Fibroblast of lung (primary cell): Measurements from ENCODE around the gene ZNF579. TPM values are rescaled to one million over a fixed set of nuclear protein-coding genes. Genes with fewer than 3 reads are reported as not detected.

Experiments
- DNase-seq, 2 donors: peaks; one replicate each; pipeline versions ENCODE4 v3.0.0 to v3.0.0-alpha.2; 2010; ENCODE audit warnings: low read depth in 2 of 2
- H2AFZ ChIP-seq: 2 replicates; pipeline ENCODE4 v1.5.1; 2012; ENCODE audit warnings: low read length, control low read depth, inconsistent platforms
- H3K27ac ChIP-seq: 2 replicates; pipeline ENCODE4 v1.5.1; 2011; ENCODE audit warnings: low read length, control low read depth; ENCODE audit not compliant: insufficient read depth
- H3K27me3 ChIP-seq: 2 replicates; pipeline ENCODE4 v1.5.1; 2011; ENCODE audit warnings: mild to moderate bottlenecking, low read length; ENCODE audit not compliant: control insufficient read depth, insufficient read depth
- H3K36me3 ChIP-seq: 2 replicates; pipeline ENCODE4 v1.5.1; 2011; ENCODE audit warnings: low read length; ENCODE audit not compliant: control insufficient read depth, insufficient read depth
- H3K4me1 ChIP-seq: 2 replicates; pipeline ENCODE4 v1.5.1; 2011; ENCODE audit warnings: low read length; ENCODE audit not compliant: control insufficient read depth, insufficient read depth; ENCODE audit errors: extremely low read depth
- H3K4me2 ChIP-seq: 2 replicates; pipeline ENCODE4 v1.5.1; 2011; ENCODE audit warnings: low read length, control low read depth; ENCODE audit not compliant: insufficient read depth; ENCODE audit errors: extremely low read depth
- H3K4me3 ChIP-seq, 4 experiments: fragments of 200-600 bp in 1 of 4; sonication (generic) in 1 of 4; replicated peaks in 1 of 4; 2 replicates each; pipeline ENCODE4 v1.5.1; 2011 to 2016; ENCODE audit warnings: low read length in 4 of 4, low read depth in 3 of 4, mild to moderate bottlenecking in 3 of 4, control low read depth in 2 of 4, inconsistent platforms in 1 of 4, mixed read lengths in 1 of 4; ENCODE audit not compliant: insufficient read depth in 1 of 4; ENCODE audit errors: control extremely low read depth in 1 of 4
- H3K79me2 ChIP-seq: 2 replicates; pipeline ENCODE4 v1.5.1; 2012; ENCODE audit warnings: mild to moderate bottlenecking, low read length, inconsistent platforms; ENCODE audit not compliant: control insufficient read depth, insufficient read depth
- H3K9ac ChIP-seq: 2 replicates; pipeline ENCODE4 v1.5.1; 2011; ENCODE audit warnings: mild to moderate bottlenecking, low read length, control low read depth; ENCODE audit not compliant: insufficient read depth
- H3K9me3 ChIP-seq: 2 replicates; pipeline ENCODE4 v1.5.1; 2012; ENCODE audit warnings: low read depth, low read length; ENCODE audit not compliant: control insufficient read depth, insufficient read depth
- H4K20me1 ChIP-seq: 2 replicates; pipeline ENCODE4 v1.5.1; 2011; ENCODE audit warnings: low read length; ENCODE audit not compliant: control insufficient read depth, insufficient read depth; ENCODE audit errors: extremely low read depth
- EZH2 ChIP-seq: IDR thresholded peaks from 2 replicates; pipeline ENCODE4 v1.5.1; 2012; ENCODE audit warnings: low read length, control low read depth, mild to moderate bottlenecking; ENCODE audit errors: missing control alignments
- polyA plus RNA-seq, 2 donors: library from polyadenylated mRNA; depleted of rRNA in 1 of 2; stranded (reverse) in 1 of 2; unstranded in 1 of 2; fragments of >200 nt; gene quantifications; 2 replicates each; pipeline ENCODE4 v1.2.1, GENCODE V29; 2011 to 2012; ENCODE audit warnings: missing spikeins in 1 of 2
- total RNA-seq: library from RNA; depleted of rRNA; stranded (reverse); fragments of >200 nt; gene quantifications from 2 replicates; pipeline ENCODE4 v1.2.1, GENCODE V29; 2014
- TF ChIP-seq, protein P1 (sequence below), 2 donors: IDR thresholded peaks in 1 of 2; conservative IDR thresholded peaks in 1 of 2; 1 replicate in 1 of 2; 2 replicates in 1 of 2; pipeline ENCODE4 v1.5.1; 2011 to 2012; ENCODE audit warnings: low read length in 2 of 2, control low read depth in 1 of 2, inconsistent platforms in 1 of 2, low read depth in 1 of 2, mild to moderate bottlenecking in 1 of 2

The ZNF579 gene
- total and polyA plus RNA-seq, 2 donors (not counting 1 experiment from before 2014, with no cell fraction given), result 4.2 to 5.4 TPM

DNA sequence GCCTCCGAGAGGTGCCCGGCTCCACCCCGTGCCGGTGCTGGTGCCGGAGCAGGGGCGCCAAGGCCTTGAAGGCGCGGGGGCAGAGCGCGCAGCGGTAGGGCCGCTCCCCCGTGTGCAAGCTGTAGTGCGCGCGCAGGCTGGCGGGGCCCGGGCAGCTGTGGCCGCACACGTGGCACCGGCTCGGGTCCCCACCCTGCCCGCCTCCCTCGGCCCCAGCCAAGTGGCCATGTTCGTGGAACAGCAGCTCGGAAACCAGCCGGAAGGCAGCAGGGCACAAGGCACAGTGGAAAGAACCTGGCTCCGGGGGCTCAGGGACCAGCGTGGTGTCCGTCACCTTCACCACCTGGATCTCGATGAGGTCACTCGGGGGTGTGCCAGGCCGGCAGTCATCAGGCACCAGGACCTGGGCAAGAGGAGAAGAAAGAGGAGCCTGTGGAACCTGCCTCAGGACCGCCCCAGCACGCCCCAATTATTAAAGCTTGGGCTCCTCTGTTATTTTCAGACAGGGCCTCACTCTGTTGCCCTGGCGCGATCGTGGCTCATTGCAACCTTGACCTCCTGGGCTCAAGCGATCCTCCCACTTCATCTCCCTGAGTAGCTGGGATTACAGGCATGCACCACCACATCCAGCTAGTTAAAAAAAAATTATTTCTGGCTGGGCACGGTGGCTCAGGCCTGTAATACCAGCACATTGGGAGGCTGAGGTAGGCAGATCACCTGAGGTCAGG, 41.8 kb upstream of the ZNF579 start:
- TF ChIP-seq, protein P1, sequence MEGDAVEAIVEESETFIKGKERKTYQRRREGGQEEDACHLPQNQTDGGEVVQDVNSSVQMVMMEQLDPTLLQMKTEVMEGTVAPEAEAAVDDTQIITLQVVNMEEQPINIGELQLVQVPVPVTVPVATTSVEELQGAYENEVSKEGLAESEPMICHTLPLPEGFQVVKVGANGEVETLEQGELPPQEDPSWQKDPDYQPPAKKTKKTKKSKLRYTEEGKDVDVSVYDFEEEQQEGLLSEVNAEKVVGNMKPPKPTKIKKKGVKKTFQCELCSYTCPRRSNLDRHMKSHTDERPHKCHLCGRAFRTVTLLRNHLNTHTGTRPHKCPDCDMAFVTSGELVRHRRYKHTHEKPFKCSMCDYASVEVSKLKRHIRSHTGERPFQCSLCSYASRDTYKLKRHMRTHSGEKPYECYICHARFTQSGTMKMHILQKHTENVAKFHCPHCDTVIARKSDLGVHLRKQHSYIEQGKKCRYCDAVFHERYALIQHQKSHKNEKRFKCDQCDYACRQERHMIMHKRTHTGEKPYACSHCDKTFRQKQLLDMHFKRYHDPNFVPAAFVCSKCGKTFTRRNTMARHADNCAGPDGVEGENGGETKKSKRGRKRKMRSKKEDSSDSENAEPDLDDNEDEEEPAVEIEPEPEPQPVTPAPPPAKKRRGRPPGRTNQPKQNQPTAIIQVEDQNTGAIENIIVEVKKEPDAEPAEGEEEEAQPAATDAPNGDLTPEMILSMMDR (conservative IDR thresholded peaks at IDR 0.05 in 1 of 2, IDR thresholded peaks at IDR 0.05 in 1 of 2; ENCODE audit: low read depth in 1 of 2, low read length in 2 of 2), result no peak
- no peak for TF ChIP-seq EZH2
- Histone ChIP-seq H3K9me3 (no peaks in the 10 kb centered on the region), H4K20me1 (no peaks in the 10 kb centered on the region), H3K27me3 (no peaks in the 10 kb centered on the region), H3K4me2 (no peak overlapping the region), H3K9ac (no peak overlapping the region), H2AFZ (no peak overlapping the region), H3K27ac (no peak overlapping the region), H3K79me2 (no peaks in the 10 kb centered on the region), H3K36me3 (peaks cover 6% of the 10 kb centered on the region), H3K4me1 (peaks cover 5% of the 10 kb centered on the region), H3K4me3 (no peak overlapping the region)
- DNase-seq, result no peak

DNA sequence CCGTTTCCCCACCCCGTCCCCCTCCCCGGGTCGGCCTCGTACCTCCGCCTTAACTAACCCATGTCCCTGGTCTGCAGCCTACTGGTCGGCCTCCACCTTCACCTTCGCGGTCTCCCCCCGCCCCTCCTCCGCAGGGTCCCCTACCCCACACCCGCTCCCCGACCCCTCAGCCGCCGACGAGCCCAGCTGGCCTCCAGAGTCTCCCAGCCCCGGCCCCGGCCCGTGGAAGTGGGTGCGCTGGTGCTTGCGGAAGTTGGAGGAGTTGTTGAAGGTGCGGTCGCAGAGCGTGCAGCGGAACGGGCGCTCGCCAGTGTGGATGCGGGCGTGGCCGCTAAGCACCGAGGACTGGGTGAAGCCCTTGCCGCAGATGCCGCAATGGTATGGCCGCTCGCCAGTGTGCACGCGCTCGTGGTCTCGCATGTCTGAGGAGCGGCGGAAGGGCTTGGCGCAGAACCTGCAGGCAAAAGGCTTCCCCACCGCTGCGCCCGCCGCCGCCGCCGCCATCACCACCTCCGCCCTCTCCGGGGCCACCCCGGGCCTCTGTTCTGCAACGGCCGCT, 41.1 kb upstream of the ZNF579 start:
- H3K27ac ChIP-seq, result no peak overlapping the region
- DNase-seq, result no peak
- peaks cover 5% of the 10 kb centered on the region for H3K4me1 ChIP-seq
- no peak overlapping the region for H3K4me2 ChIP-seq
- H2AFZ ChIP-seq, result no peak overlapping the region
- TF ChIP-seq EZH2, result no peak
- TF ChIP-seq, protein P1 (conservative IDR thresholded peaks at IDR 0.05 in 1 of 2, IDR thresholded peaks at IDR 0.05 in 1 of 2; ENCODE audit: low read depth in 1 of 2, low read length in 2 of 2), result no peak
- peaks cover 11% of the 10 kb centered on the region for H3K36me3 ChIP-seq
- no peaks in the 10 kb centered on the region for H4K20me1 ChIP-seq
- H3K9me3 ChIP-seq, result no peaks in the 10 kb centered on the region
- no peak overlapping the region for H3K4me3 ChIP-seq
- H3K27me3 ChIP-seq, result no peaks in the 10 kb centered on the region
- no peak overlapping the region for H3K9ac ChIP-seq
- H3K79me2 ChIP-seq, result no peaks in the 10 kb centered on the region

DNA sequence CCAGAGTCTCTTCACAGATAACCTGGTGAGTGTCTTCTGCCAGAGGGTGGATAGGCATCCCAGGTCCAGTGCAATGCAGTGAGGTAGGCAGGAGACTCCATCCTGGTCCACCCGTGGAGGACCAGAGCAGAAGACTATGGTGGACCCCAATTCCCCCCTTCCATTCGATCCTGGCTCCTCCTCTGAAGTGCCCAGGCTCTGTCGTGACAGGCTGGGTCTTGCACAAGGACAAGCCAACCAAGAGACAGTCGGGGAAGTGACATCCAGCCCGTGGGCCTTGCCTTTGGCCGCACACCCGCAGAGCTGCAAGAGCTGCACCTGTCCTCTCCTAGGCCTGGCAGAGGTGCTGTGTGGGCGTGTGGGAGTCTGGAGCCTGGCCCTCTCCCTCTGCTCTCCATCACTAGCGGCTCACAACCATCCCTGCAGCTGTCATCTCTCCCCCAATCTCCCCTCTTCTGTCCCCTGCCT, 40.6 kb upstream of the ZNF579 start:
- no peaks in the 10 kb centered on the region for H3K27me3 ChIP-seq
- no peak overlapping the region for H3K4me3 ChIP-seq
- no peak for DNase-seq
- H3K9me3 ChIP-seq, result no peaks in the 10 kb centered on the region
- H4K20me1 ChIP-seq, result no peaks in the 10 kb centered on the region
- H3K36me3 ChIP-seq, result peaks cover 16% of the 10 kb centered on the region
- no peak overlapping the region for H3K27ac ChIP-seq
- no peak overlapping the region for H3K9ac ChIP-seq
- no peaks in the 10 kb centered on the region for H3K79me2 ChIP-seq
- TF ChIP-seq EZH2, result no peak
- TF ChIP-seq, protein P1 (conservative IDR thresholded peaks at IDR 0.05 in 1 of 2, IDR thresholded peaks at IDR 0.05 in 1 of 2; ENCODE audit: low read depth in 1 of 2, low read length in 2 of 2), result no peak
- peaks cover 5% of the 10 kb centered on the region for H3K4me1 ChIP-seq
- no peak overlapping the region for H3K4me2 ChIP-seq
- no peak overlapping the region for H2AFZ ChIP-seq
